Fibroblast of lung (primary cell): ENCODE data around the gene PTPN2.

Experiments
- EZH2 ChIP-seq: IDR thresholded peaks from 2 replicates; pipeline ENCODE4 v1.5.1; 2012; ENCODE audit warnings: low read length, control low read depth, mild to moderate bottlenecking; ENCODE audit errors: missing control alignments
- TF ChIP-seq, protein P1 (sequence below), 2 donors: IDR thresholded peaks in 1 of 2; conservative IDR thresholded peaks in 1 of 2; 1 replicate in 1 of 2; 2 replicates in 1 of 2; pipeline ENCODE4 v1.5.1; 2011 to 2012; ENCODE audit warnings: low read length in 2 of 2, control low read depth in 1 of 2, inconsistent platforms in 1 of 2, low read depth in 1 of 2, mild to moderate bottlenecking in 1 of 2

- TF ChIP-seq, protein P1, sequence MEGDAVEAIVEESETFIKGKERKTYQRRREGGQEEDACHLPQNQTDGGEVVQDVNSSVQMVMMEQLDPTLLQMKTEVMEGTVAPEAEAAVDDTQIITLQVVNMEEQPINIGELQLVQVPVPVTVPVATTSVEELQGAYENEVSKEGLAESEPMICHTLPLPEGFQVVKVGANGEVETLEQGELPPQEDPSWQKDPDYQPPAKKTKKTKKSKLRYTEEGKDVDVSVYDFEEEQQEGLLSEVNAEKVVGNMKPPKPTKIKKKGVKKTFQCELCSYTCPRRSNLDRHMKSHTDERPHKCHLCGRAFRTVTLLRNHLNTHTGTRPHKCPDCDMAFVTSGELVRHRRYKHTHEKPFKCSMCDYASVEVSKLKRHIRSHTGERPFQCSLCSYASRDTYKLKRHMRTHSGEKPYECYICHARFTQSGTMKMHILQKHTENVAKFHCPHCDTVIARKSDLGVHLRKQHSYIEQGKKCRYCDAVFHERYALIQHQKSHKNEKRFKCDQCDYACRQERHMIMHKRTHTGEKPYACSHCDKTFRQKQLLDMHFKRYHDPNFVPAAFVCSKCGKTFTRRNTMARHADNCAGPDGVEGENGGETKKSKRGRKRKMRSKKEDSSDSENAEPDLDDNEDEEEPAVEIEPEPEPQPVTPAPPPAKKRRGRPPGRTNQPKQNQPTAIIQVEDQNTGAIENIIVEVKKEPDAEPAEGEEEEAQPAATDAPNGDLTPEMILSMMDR (conservative IDR thresholded peaks at IDR 0.05 in 1 of 2, IDR thresholded peaks at IDR 0.05 in 1 of 2; ENCODE audit: low read depth in 1 of 2, low read length in 2 of 2): no peak
- no peak for TF ChIP-seq EZH2
Measured at GRCh38 chr18:12904012-12904516, 20.0 kb upstream of the PTPN2 start.
